Hindlimb muscle (tissue), 1 donor: ENCODE measurements around the gene RXRA. TPM values are rescaled to one million over a fixed set of nuclear protein-coding genes. Genes with fewer than 3 reads are reported as not detected.
"Not testable (repeated sequence)": the region's sequence is repeated elsewhere in the genome, so short reads cannot be mapped to it uniquely, and the experiment has no call there.

Experiments used
- DNase-seq: peaks from one replicate; pipeline ENCODE4 v3.0.0-alpha.2; 2013
- polyA plus RNA-seq: library from polyadenylated mRNA; unstranded; fragments of 120-200 nt; gene quantifications from one replicate; pipeline ENCODE4 v1.2.1, GENCODE V29; 2013; ENCODE audit not compliant: insufficient read length

RXRA gene
- polyA plus RNA-seq, 1 donor: 38.0 TPM

DNA sequence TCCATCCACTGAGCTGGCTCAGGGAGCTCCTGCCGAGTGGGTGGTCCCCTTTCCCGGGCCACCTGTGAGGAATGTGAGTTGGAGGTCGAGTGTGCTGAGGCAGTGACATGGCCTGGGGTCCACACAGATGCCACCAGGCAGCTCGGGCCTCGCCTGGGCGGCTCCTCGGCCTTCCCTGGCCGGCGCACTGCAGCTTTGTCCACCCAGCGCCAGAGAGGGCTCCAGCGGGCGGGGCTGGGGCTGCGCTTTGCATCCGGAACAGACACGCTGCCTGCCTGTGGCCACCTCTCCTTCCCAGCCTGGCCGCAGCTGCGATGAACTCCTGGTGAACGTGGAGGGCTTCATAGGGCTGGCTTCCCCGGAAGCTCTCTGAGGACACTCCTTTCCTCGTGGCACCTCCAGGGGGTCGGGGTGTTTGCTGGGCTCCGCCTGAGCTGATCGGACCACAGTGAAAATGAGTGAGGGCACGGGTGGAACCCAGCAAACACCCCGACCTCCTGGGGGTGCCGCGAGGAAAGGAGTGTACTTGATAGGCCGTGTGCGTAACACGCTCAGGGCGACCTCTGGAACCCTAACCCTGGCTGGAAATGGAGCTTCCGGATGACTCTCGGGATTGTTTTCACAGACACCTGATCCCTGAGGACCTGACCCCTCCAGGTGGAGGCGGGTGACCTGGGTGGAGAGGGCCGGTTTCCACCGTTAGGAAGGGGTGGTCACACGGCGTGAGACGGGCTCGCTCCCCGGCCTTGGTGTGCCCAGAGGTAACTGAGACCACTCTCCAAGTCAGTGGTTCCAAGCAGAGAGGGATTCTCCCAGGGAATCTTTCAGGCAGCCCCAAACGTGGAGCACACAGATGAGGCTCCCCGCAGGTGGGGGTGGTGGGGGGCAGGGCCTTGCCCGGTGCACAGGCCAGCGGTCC lies 31.8 kb upstream of the RXRA start:
- DNase-seq: peak; percentile 51

DNA sequence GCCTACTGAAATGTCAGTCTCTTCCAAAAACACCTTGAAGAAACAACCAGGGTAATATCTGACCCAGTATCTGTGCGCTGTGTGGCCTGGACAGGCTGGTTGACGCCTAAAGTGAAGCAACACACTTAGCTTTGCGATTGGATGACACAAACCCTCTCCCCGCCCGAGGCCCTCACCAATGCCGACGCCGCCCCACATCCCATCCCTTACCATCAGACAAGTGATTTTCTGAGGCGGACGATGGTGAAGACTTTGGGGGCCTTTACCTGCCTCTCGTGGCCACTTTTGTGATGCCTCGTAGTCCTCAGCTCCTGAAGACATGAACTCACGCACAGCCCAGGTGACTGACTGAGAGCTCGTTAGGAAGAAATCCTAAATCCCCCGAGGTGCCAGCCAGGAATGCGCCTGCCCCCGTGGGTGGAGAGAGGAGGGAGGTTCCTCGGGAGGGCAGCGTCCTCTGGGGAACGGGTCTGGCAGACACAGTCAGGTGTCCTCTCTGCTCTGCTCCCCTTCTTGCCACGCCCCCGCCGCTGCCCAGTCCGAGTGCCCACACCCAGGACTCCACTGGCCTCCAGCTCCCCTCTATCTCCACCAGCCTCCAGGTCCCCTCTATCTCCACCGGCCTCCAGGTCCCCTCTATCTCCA lies 31.0 kb upstream of the RXRA start:
- no peak for DNase-seq

DNA sequence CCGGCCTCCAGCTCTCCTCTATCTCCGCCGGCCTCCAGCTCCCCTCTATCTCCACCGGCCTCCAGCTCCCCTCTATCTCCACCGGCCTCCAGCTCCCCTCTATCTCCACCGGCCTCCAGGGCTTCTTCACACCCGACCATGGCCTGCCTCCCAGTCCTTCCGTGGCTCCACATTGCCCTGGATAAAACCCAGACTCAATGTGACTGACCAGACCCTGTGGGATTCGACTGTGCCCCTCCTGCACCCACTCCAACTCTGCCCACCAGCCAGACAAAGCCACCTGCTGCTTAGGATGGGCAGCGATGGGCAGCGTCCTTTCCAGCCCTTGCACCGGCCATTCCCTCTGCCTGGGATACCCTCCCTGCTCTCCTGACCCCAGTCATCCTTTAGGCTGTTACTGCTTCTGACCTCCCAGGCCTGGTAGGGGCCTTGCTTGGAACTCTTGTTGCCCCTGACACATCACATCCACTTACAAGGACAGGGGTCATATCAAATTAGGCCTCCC lies 30.5 kb upstream of the RXRA start:
- no peak for DNase-seq

DNA sequence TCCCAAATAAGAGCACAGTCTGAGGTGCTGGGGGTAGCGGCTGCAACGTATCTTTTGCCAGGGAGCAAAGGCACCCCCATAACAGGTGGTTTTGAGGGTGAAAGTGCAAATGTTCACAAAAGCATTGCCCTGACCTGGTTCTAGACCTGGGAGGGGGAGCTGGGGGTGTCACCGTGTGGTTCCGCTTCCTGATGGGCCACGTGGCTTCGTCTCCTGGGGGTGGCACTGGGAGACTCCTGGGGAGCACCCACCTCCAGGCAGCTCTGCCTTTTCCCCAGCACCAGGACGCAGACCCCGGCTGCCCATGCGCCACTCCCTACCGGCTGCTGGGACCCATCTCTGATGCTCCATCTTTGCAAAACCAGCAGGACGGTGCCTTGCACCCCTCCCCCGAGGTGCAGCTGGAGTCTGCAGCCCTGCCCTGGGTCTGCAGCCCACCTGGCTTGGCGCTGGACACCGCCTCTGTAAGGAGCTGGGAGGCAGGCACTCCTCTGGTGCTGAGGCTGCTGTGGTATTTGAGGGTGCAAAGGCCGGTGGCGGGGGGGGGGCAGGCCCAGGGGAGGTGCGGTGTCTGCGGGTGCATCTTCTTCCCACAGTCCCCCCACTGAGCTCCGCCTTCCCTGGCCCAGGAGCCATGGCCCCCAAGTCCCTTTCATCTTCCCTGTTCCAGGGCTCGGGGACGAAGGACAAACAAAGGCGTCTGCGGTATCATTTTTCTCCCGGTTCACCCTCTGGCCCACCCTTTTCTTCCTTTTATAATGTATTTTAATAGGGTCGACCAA lies 29.8 kb upstream of the RXRA start:
- DNase-seq: no peak

- no peak for DNase-seq
These were observed 29.2 kb upstream of the RXRA start for GRCh38 chr9:134297083-134297410.

GRCh38 chr9:134297576-134297975 lies 28.7 kb upstream of the RXRA start:
- DNase-seq: no peak

DNA sequence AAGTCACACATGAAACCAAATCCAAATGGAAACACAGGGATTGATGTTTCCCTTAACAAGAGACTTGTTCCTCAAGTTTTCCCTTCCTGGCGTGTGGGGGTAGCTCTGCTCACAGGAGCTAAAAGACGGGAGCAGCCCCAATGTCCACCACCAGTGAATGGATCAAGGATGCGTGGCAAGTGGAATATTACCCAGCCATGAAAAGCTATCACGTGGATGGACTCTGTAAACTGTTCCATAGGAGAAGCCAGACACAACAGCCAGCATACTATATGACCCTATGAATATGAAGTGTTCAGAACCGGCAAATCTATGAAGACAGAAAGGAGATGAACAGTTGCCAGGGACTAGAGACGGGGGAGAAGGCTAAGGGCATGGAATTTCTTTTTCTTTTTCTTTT lies 28.3 kb upstream of the RXRA start:
- DNase-seq: no peak

GRCh38 chr9:134299068-134299467 lies 27.2 kb upstream of the RXRA start:
- no peak for DNase-seq

GRCh38 chr9:134299883-134300282 lies 26.4 kb upstream of the RXRA start:
- DNase-seq: no peak

GRCh38 chr9:134301387-134302129 lies 24.7 kb upstream of the RXRA start:
- no peak for DNase-seq

DNA sequence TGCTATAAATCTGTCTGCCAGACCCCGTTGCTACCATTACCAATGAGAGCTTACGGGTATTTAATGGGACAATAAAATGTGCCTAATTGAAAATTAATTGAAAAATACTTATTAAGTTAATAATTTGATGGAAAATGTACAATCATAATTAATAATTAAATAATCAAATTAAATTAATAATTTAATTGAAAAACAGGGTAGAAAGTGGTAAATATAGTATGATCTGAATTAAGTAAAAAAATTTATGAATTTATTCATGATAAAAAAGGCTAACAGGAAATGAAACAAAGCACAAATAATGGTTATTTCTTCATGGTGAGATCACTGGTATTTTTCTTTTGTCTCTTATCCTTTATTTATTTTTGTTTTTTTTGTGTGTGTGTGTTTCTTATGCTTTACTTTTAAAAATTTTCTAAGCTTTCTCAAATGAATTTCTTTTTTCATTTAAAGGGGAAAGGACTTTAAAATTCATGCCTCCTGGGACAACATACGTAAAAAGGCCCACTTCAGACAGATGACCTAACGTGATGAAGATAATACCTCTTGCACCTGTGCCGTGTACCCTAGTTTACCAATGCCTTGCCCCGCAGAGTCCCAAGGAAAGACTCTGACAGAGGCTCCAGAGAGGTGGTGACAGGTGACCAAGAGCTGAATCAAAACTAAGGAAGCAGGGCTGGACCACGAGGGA lies 24.0 kb upstream of the RXRA start:
- no peak for DNase-seq

GRCh38 chr9:134303601-134304000 lies 22.7 kb upstream of the RXRA start:
- DNase-seq: no peak

- DNase-seq: no peak
These were observed 22.0 kb upstream of the RXRA start for GRCh38 chr9:134304261-134304660.

- no peak for DNase-seq
These were observed 21.6 kb upstream of the RXRA start for GRCh38 chr9:134304690-134305089.

DNA sequence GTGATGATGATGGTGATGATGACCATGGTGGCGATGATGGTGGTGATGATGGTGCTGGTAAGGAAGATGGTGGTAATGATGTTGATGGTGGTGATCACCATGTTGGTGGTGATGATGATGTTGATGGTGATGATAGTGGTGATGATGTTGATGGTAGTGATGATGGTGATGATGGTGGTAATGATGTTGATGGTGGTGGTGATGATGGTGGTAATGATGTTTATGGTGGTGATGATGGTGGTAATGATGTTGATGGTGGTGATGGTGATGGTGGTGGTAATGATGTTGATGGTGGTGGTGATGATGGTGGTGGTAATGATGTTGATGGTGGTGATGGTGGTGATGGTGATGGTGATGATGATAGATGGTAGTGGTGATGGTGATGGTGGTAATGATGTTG lies 20.7 kb upstream of the RXRA start:
- DNase-seq: no peak

DNA sequence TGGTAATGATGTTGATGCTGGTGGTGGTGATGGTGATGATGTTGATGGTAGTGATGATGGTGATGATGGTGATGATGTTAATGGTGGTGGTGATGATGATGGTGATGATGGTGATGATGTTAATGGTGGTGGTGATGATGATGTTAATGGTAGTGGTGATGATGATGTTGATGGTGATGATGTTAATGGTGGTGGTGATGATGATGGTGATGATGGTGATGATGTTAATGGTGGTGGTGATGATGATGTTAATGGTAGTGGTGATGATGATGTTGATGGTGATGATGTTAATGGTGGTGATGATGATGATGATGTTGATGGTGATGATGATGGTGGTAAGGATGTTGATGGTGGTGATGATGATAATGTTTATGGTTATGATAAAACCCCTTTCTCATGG lies 20.2 kb upstream of the RXRA start:
- DNase-seq: not testable (repeated sequence)

DNA sequence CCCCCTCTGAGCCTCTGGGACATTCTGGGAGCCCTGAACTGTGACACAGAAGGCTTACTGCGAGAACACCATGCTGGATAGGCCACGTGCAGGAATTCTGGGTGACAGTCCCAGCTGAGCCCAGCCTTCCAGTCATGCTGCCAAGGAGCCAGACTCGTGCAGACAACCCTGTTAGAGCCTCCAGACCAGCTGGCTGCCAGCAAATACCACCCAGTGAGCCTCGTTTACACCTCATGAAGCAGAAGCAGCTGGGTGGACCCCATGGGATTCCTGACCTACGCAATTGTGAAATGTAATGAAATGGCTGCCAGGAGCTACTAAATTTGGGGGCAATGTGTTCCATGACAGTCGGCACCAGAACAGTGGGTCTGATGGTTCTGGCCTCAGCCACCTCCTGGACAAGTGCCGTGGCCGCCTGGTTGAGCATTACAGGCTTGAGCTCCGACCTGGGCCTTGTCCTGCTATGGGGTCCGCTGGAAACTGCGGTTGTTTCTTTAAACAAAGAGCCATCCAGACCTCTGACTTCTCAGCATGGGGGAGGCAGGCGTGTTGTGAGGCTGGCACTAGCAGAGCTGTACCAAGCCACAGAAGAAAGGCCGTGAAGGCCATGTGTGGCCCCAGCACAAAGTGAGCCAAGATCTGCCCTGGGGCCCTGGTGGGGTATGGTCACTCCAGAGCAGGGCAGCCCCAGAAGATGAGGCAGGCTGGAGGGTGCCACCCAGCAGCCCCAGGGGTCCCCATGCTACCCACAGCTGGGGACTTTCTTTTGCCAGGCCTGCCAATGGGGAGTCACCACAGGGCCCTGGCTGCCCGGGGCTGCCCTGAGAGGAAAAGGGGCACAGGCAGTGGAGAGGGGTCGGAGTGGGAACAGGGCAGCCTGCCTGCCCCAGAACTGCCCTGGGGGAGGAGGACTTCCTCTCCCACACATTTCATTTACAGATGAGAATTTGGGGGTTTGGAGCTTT lies 19.3 kb upstream of the RXRA start:
- DNase-seq: no peak

DNA sequence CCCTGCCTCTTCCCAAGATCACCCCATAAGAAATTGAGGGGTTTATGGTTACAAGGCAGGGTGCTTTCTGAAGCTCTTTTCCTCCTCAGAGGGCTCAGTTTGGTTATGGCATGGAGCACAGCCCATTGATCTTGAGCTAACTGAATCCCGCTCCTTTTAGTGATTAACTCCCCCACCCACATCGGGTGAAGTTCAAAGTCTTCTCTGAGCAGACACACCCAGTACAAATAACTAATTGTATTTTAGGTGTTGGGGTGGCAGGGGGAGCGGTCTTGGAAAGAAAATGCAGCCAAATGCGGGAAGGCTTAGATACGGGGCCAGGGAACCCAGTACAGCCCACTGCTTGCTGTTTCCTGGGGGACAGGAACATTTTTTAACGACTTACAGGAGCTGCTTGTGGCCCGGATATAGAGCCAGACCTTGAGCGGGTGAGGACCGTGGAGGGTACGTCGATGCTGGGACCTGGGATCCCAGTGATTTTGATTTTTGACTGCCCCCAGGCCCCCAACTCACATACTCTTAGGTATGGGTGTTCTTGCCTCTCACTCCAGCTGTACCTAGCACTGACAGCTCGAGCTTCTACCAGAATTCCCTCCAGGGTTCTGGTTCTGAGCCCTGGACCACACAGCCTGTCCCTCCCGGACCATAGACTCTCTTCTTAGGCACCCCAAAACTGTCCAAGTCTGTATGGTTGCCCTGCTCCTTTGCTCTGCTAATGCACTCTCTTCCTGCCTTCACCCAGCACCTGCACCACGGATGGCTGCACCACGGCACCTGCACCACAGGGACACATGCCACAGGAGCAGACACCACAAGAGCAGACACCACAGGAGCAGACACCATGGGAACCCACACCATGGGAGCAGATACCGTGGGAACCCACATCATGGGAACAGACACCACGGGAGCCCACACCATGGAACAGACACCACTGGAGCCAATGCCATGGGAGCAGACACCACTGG lies 18.3 kb upstream of the RXRA start:
- no peak for DNase-seq

- DNase-seq: not testable (repeated sequence)
These were observed 17.5 kb upstream of the RXRA start for GRCh38 chr9:134308639-134309220.
